Measurements from ENCODE around the gene COL5A1. TPM values are rescaled to one million over a fixed set of nuclear protein-coding genes. Genes with fewer than 3 reads are reported as not detected.

COL5A1 gene
- total RNA-seq, 6 experiments from 2014 or later: 196 to 308 (median 225) TPM

GRCh38 chr9:134636149-134636507 is 5.5 kb upstream of the COL5A1 start:
- H3K27me3 Mint-ChIP-seq (ENCODE audit: insufficient read depth): peaks cover 4% of the 10 kb centered on the region
- DNase-seq: no peak
- TF ChIP-seq CTCF (IDR thresholded peaks at IDR 0.05): no peak
- no peak overlapping the region for H3K4me3 Mint-ChIP-seq
- no peaks in the 10 kb centered on the region for H3K36me3 Mint-ChIP-seq (ENCODE audit: low read depth)
- H3K9me3 Mint-ChIP-seq: no peaks in the 10 kb centered on the region
- H3K27ac Mint-ChIP-seq: no peak overlapping the region
- H3K4me1 Mint-ChIP-seq (ENCODE audit: low read depth): peaks cover 14% of the 10 kb centered on the region

- H3K9me3 Mint-ChIP-seq: no peaks in the 10 kb centered on the region
- DNase-seq: no peak
- H3K36me3 Mint-ChIP-seq (ENCODE audit: low read depth): no peaks in the 10 kb centered on the region
- no peak overlapping the region for H3K27ac Mint-ChIP-seq
- H3K4me1 Mint-ChIP-seq (ENCODE audit: low read depth): peaks cover 14% of the 10 kb centered on the region
- H3K27me3 Mint-ChIP-seq (ENCODE audit: insufficient read depth): peaks cover 4% of the 10 kb centered on the region; the same call in 1 of the 2 replicates
- no peak for TF ChIP-seq CTCF (IDR thresholded peaks at IDR 0.05)
- H3K4me3 Mint-ChIP-seq: no peak overlapping the region
These were observed 4.4 kb upstream of the COL5A1 start for GRCh38 chr9:134637241-134637640.

GRCh38 chr9:134637696-134638501 is 3.7 kb upstream of the COL5A1 start:
- no peak overlapping the region for H3K27ac Mint-ChIP-seq
- H3K4me1 Mint-ChIP-seq (ENCODE audit: low read depth): peaks cover 14% of the 10 kb centered on the region
- H3K27me3 Mint-ChIP-seq (ENCODE audit: insufficient read depth): peaks cover 4% of the 10 kb centered on the region; the same call in 1 of the 2 replicates
- no peak overlapping the region for H3K4me3 Mint-ChIP-seq
- no peak for TF ChIP-seq CTCF (IDR thresholded peaks at IDR 0.05)
- peaks cover 5% of the 10 kb centered on the region for H3K36me3 Mint-ChIP-seq (ENCODE audit: low read depth)
- no peak for DNase-seq
- H3K9me3 Mint-ChIP-seq: no peaks in the 10 kb centered on the region

- H3K27ac Mint-ChIP-seq: no peak overlapping the region
- H3K9me3 Mint-ChIP-seq: no peaks in the 10 kb centered on the region
These were observed 3.0 kb upstream of the COL5A1 start for GRCh38 chr9:134638502-134639090.

GRCh38 chr9:134639994-134640393 is 1.6 kb upstream of the COL5A1 start:
- Mint-ChIP-seq H3K4me1 (ENCODE audit: low read depth) (peaks cover 21% of the 10 kb centered on the region), H3K9me3 (no peaks in the 10 kb centered on the region), H3K4me3 (no peak overlapping the region), H3K27me3 (ENCODE audit: insufficient read depth) (peaks cover 10% of the 10 kb centered on the region), H3K27ac (peak overlapping the region; percentile 91; the same call in 1 of the 2 replicates), H3K36me3 (ENCODE audit: low read depth) (peaks cover 21% of the 10 kb centered on the region)
- DNase-seq: no peak
- no peak for TF ChIP-seq CTCF (IDR thresholded peaks at IDR 0.05)

More at GRCh38 chr9:134638502-134639090, 3.0 kb upstream of the COL5A1 start:
- Mint-ChIP-seq H3K4me3 (no peak overlapping the region), H3K27me3 (ENCODE audit: insufficient read depth) (peaks cover 4% of the 10 kb centered on the region), H3K4me1 (ENCODE audit: low read depth) (peaks cover 14% of the 10 kb centered on the region), H3K36me3 (ENCODE audit: low read depth) (peaks cover 12% of the 10 kb centered on the region)
- no peak for TF ChIP-seq CTCF (IDR thresholded peaks at IDR 0.05)
- no peak for DNase-seq
